Stimulated activated CD4-positive, alpha-beta T cell treated with anti-CD3 and anti-CD28 coated beads, TNF-alpha, amount 100 ng/mL, for 1 hour (primary cell): ENCODE measurements around the gene ANKIB1.
"Not testable (repeated sequence)": the region's sequence is repeated elsewhere in the genome, so short reads cannot be mapped to it uniquely, and the experiment has no call there.

Experiments used
- DNase-seq, 3 donors: peaks; one replicate each; pipeline ENCODE4 v3.0.0-alpha.2; 2020; ENCODE audit warnings: low read depth in 3 of 3, low spot score in 1 of 3

Gene ANKIB1

GRCh38 chr7:92245487-92246359 lies at the start of gene ANKIB1, which contains the start of gene KRIT1:
TSS of gene ANKIB1 (plus strand) at chr7:92245974. CDS start at chr7:92294979, 49,005 bp downstream.
TSS of gene KRIT1 (minus strand) at chr7:92245914. CDS start at chr7:92242135, 3,779 bp downstream.
- DNase-seq = peak; percentile 55 to 73 (median 70)

GRCh38 chr7:92200791-92201190 lies 45.0 kb upstream of the ANKIB1 start:
- no peak for DNase-seq

- DNase-seq = no peak
These were observed 39.8 kb upstream of the ANKIB1 start for GRCh38 chr7:92205987-92206386.

- DNase-seq = no peak
These were observed 39.1 kb upstream of the ANKIB1 start for GRCh38 chr7:92206672-92207071.

- DNase-seq = no peak
These were observed 24.0 kb upstream of the ANKIB1 start for GRCh38 chr7:92221766-92222165.

GRCh38 chr7:92226981-92227380 lies 18.8 kb upstream of the ANKIB1 start:
- no peak for DNase-seq

GRCh38 chr7:92228100-92228499 lies 17.7 kb upstream of the ANKIB1 start:
- no peak for DNase-seq

- no peak for DNase-seq
These were observed 17.0 kb upstream of the ANKIB1 start for GRCh38 chr7:92228742-92229141.

- no peak for DNase-seq
These were observed 15.2 kb upstream of the ANKIB1 start for GRCh38 chr7:92230547-92230946.

- no peak for DNase-seq
These were observed 2.8 kb upstream of the ANKIB1 start for GRCh38 chr7:92242972-92243371.

GRCh38 chr7:92244808-92245486 lies 827 bp upstream of the ANKIB1 start:
- peak in 1 of 3 donors; percentile 0 for DNase-seq

GRCh38 chr7:92246360-92247101 lies 757 bp downstream of the ANKIB1 start:
- peak in 1 of 3 donors; percentile 2 for DNase-seq

GRCh38 chr7:92250603-92251002 lies 4.8 kb downstream of the ANKIB1 start:
- DNase-seq = no peak

- no peak for DNase-seq
These were observed 5.4 kb downstream of the ANKIB1 start for GRCh38 chr7:92251181-92251580.

- no peak for DNase-seq
These were observed 7.5 kb downstream of the ANKIB1 start for GRCh38 chr7:92253251-92253650.

GRCh38 chr7:92254800-92255199 lies 9.0 kb downstream of the ANKIB1 start:
- not testable (repeated sequence) for DNase-seq

- DNase-seq = no peak
These were observed 9.5 kb downstream of the ANKIB1 start for GRCh38 chr7:92255308-92255707.

GRCh38 chr7:92259062-92259461 lies 13.3 kb downstream of the ANKIB1 start:
- DNase-seq = no peak

- DNase-seq = no peak
These were observed 14.0 kb downstream of the ANKIB1 start for GRCh38 chr7:92259610-92260247.

GRCh38 chr7:92260248-92260781 lies 14.5 kb downstream of the ANKIB1 start:
- DNase-seq = no peak
